ENCODE data around the gene HOXD13. TPM values are rescaled to one million over a fixed set of nuclear protein-coding genes. Genes with fewer than 3 reads are reported as not detected.

The HOXD13 gene
- total and polyA plus RNA-seq, 2 donors (not counting 1 experiment from before 2014, with no cell fraction given), result not detected

- Histone ChIP-seq H3K27me3 (replicated peaks in 1 of 4; ENCODE audit: control extremely low read depth in 1 of 4, control insufficient read depth in 3 of 4, insufficient read depth in 4 of 4, low read length in 3 of 4) (peaks cover 0 to 96% (median 73%) of the 10 kb centered on the region in 4 experiments), H4K20me1 (ENCODE audit: control insufficient read depth, insufficient read depth, low read length, poor library complexity, severe bottlenecking) (no peaks in the 10 kb centered on the region), H3K4me3 (ENCODE audit: control extremely low read depth in 1 of 5, extremely low read depth in 1 of 5, insufficient read depth in 1 of 5, low read depth in 2 of 5, low read length in 4 of 5) (no peak overlapping the region), H3K9me3 (ENCODE audit: control extremely low read depth in 1 of 3, control insufficient read depth in 2 of 3, insufficient read depth in 1 of 3, low read length in 2 of 3) (peaks cover 0 to 61% (median 2%) of the 10 kb centered on the region in 3 donors), H3K36me3 (replicated peaks in 1 of 2; ENCODE audit: control extremely low read depth in 1 of 2, control insufficient read depth in 1 of 2, extremely low read depth in 1 of 2, insufficient read depth in 2 of 2, low read length in 1 of 2) (no peaks in the 10 kb centered on the region), H3K9ac (ENCODE audit: low read length) (no peak overlapping the region), H3K79me2 (ENCODE audit: control insufficient read depth, insufficient read depth, low read length) (no peaks in the 10 kb centered on the region), H3K27ac (ENCODE audit: low read length in 2 of 2) (no peak overlapping the region), H2AFZ (ENCODE audit: insufficient read depth, low read depth, low read length, poor library complexity, severe bottlenecking) (no peak overlapping the region), H3K4me1 (ENCODE audit: control insufficient read depth in 2 of 2, insufficient read depth in 2 of 2, low read length in 2 of 2) (peaks cover 5 to 34% of the 10 kb centered on the region in 2 donors), H3K4me2 (replicated peaks; ENCODE audit: low read depth, low read length, poor library complexity, severe bottlenecking) (no peak overlapping the region)
- TF ChIP-seq CTCF (IDR thresholded peaks at IDR 0.05) (no peak), EZH2 (IDR thresholded peaks at IDR 0.05; ENCODE audit: borderline replicate concordance, insufficient read depth, low read depth, low read length, poor library complexity, severe bottlenecking) (no peak)
- intact Hi-C loops (cut with micrococcal nuclease), result no loop called here
- Mint-ChIP-seq H3K27me3 (peaks cover 77% of the 10 kb centered on the region), H3K27ac (no peak overlapping the region), H3K4me1 (peaks cover 11% of the 10 kb centered on the region), H3K9me3 (ENCODE audit: insufficient read depth) (peaks cover 2% of the 10 kb centered on the region), H3K4me3 (no peak overlapping the region)
- POLR2A ChIA-PET, result no interaction called here
- DNase-seq (no peak), ATAC-seq (ENCODE audit: low read depth) (no peak)
- 3% methylated on average over 4 of the region's 13 CpGs for WGBS (ENCODE audit: insufficient coverage)
- CTCF ChIA-PET, result interaction anchor here (0.8 to 1.8 kb wide), 5 partner anchors 12 to 1045 kb away, joined by 3 to 12 read pairs (median 3); no protein-coding TSS in a partner anchor
Measured at GRCh38 chr2:176120364-176121189, 28.1 kb downstream of the HOXD13 start.

Data from B cell (primary cell).